ENCODE results near the gene NXPH2. TPM values are rescaled to one million over a fixed set of nuclear protein-coding genes. Genes with fewer than 3 reads are reported as not detected.
A peak's percentile ranks its signal among the peaks of the same experiment; 100 is the strongest.

Gene NXPH2
- total and polyA plus RNA-seq, 9 donors, result 8.3 to 18.5 (median 11.1) TPM

- H3K9me3 ChIP-seq (replicated peaks; ENCODE audit: control insufficient read depth, low read depth, low read length), result no peaks in the 10 kb centered on the region
- DNase-seq, result no peak
- WGBS (ENCODE audit: insufficient coverage), result 75% methylated on average over 1 of the region's 3 CpGs
Observed at GRCh38 chr2:138730497-138731030, 49.6 kb downstream of the NXPH2 start.

GRCh38 chr2:138727956-138728355, 52.2 kb downstream of the NXPH2 start:
- DNase-seq, result no peak
- H3K27ac ChIP-seq (ENCODE audit: low read length), result no peak overlapping the region
- no CpG with 5 or more reads among the region's 1 CpG for WGBS (ENCODE audit: insufficient coverage)
- no peaks in the 10 kb centered on the region for H3K9me3 ChIP-seq (replicated peaks; ENCODE audit: control insufficient read depth, low read depth, low read length)
- peaks cover 7% of the 10 kb centered on the region for H3K4me1 ChIP-seq (ENCODE audit: control insufficient read depth, insufficient read depth, low read length)
- no peaks in the 10 kb centered on the region for H3K36me3 ChIP-seq (ENCODE audit: control insufficient read depth, insufficient read depth, low read length)
- H3K27me3 ChIP-seq (ENCODE audit: control insufficient read depth, insufficient read depth, low read length), result no peaks in the 10 kb centered on the region
- H3K4me3 ChIP-seq (ENCODE audit: low read length), result no peak overlapping the region

More at GRCh38 chr2:138730497-138731030, 49.6 kb downstream of the NXPH2 start:
- no peaks in the 10 kb centered on the region for H3K36me3 ChIP-seq (ENCODE audit: control insufficient read depth, insufficient read depth, low read length)
- H3K4me1 ChIP-seq (ENCODE audit: control insufficient read depth, insufficient read depth, low read length), result no peaks in the 10 kb centered on the region
- no peak overlapping the region for H3K4me3 ChIP-seq (ENCODE audit: low read length)
- H3K27ac ChIP-seq (ENCODE audit: low read length), result no peak overlapping the region
- H3K27me3 ChIP-seq (ENCODE audit: control insufficient read depth, insufficient read depth, low read length), result no peaks in the 10 kb centered on the region

GRCh38 chr2:138726681-138727080, 53.5 kb downstream of the NXPH2 start:
- H3K4me3 ChIP-seq (ENCODE audit: low read length), result no peak overlapping the region
- no peak for DNase-seq
- no peaks in the 10 kb centered on the region for H3K9me3 ChIP-seq (replicated peaks; ENCODE audit: control insufficient read depth, low read depth, low read length)
- no peaks in the 10 kb centered on the region for H3K27me3 ChIP-seq (ENCODE audit: control insufficient read depth, insufficient read depth, low read length)
- peaks cover 14% of the 10 kb centered on the region for H3K4me1 ChIP-seq (ENCODE audit: control insufficient read depth, insufficient read depth, low read length)
- no peak overlapping the region for H3K27ac ChIP-seq (ENCODE audit: low read length)
- H3K36me3 ChIP-seq (ENCODE audit: control insufficient read depth, insufficient read depth, low read length), result no peaks in the 10 kb centered on the region

GRCh38 chr2:138724729-138725459, 55.3 kb downstream of the NXPH2 start:
- Histone ChIP-seq H3K4me1 (ENCODE audit: control insufficient read depth, insufficient read depth, low read length) (peaks cover 14% of the 10 kb centered on the region), H3K27me3 (ENCODE audit: control insufficient read depth, insufficient read depth, low read length) (no peaks in the 10 kb centered on the region), H3K27ac (ENCODE audit: low read length) (no peak overlapping the region), H3K36me3 (ENCODE audit: control insufficient read depth, insufficient read depth, low read length) (no peaks in the 10 kb centered on the region), H3K4me3 (ENCODE audit: low read length) (no peak overlapping the region), H3K9me3 (replicated peaks; ENCODE audit: control insufficient read depth, low read depth, low read length) (no peaks in the 10 kb centered on the region)
- DNase-seq, result no peak
- no CpG with 5 or more reads among the region's 2 CpGs for WGBS (ENCODE audit: insufficient coverage)

- H3K4me3 ChIP-seq (ENCODE audit: low read length), result no peak overlapping the region
- peaks cover 14% of the 10 kb centered on the region for H3K4me1 ChIP-seq (ENCODE audit: control insufficient read depth, insufficient read depth, low read length)
- no peak for DNase-seq
- no peaks in the 10 kb centered on the region for H3K36me3 ChIP-seq (ENCODE audit: control insufficient read depth, insufficient read depth, low read length)
- no peaks in the 10 kb centered on the region for H3K27me3 ChIP-seq (ENCODE audit: control insufficient read depth, insufficient read depth, low read length)
- no peak overlapping the region for H3K27ac ChIP-seq (ENCODE audit: low read length)
- WGBS (ENCODE audit: insufficient coverage), result no CpG with 5 or more reads among the region's 2 CpGs
- no peaks in the 10 kb centered on the region for H3K9me3 ChIP-seq (replicated peaks; ENCODE audit: control insufficient read depth, low read depth, low read length)
Observed at GRCh38 chr2:138724327-138724726, 55.9 kb downstream of the NXPH2 start.

GRCh38 chr2:138723196-138723987, 56.8 kb downstream of the NXPH2 start:
- DNase-seq, result peak; percentile 70
- peak overlapping the region; percentile 63 for H3K27ac ChIP-seq (ENCODE audit: low read length)
- 47% methylated on average over 2 of the region's 7 CpGs for WGBS (ENCODE audit: insufficient coverage)

GRCh38 chr2:138722316-138722715, 57.9 kb downstream of the NXPH2 start:
- no peaks in the 10 kb centered on the region for H3K27me3 ChIP-seq (ENCODE audit: control insufficient read depth, insufficient read depth, low read length)
- no peaks in the 10 kb centered on the region for H3K9me3 ChIP-seq (replicated peaks; ENCODE audit: control insufficient read depth, low read depth, low read length)
- no peak overlapping the region for H3K4me3 ChIP-seq (ENCODE audit: low read length)
- WGBS (ENCODE audit: insufficient coverage), result 79% methylated on average over 3 of the region's 4 CpGs
- DNase-seq, result peak; percentile 30
- H3K27ac ChIP-seq (ENCODE audit: low read length), result no peak overlapping the region
- H3K36me3 ChIP-seq (ENCODE audit: control insufficient read depth, insufficient read depth, low read length), result no peaks in the 10 kb centered on the region
- peaks cover 14% of the 10 kb centered on the region for H3K4me1 ChIP-seq (ENCODE audit: control insufficient read depth, insufficient read depth, low read length)

More at GRCh38 chr2:138723196-138723987, 56.8 kb downstream of the NXPH2 start:
- no peak overlapping the region for H3K4me3 ChIP-seq (ENCODE audit: low read length)
- no peaks in the 10 kb centered on the region for H3K27me3 ChIP-seq (ENCODE audit: control insufficient read depth, insufficient read depth, low read length)
- H3K4me1 ChIP-seq (ENCODE audit: control insufficient read depth, insufficient read depth, low read length), result peaks cover 14% of the 10 kb centered on the region
- H3K36me3 ChIP-seq (ENCODE audit: control insufficient read depth, insufficient read depth, low read length), result no peaks in the 10 kb centered on the region
- H3K9me3 ChIP-seq (replicated peaks; ENCODE audit: control insufficient read depth, low read depth, low read length), result no peaks in the 10 kb centered on the region

- DNase-seq, result no peak
- Histone ChIP-seq H3K4me1 (ENCODE audit: control insufficient read depth, insufficient read depth, low read length) (peaks cover 14% of the 10 kb centered on the region), H3K4me3 (ENCODE audit: low read length) (no peak overlapping the region), H3K27ac (ENCODE audit: low read length) (no peak overlapping the region), H3K27me3 (ENCODE audit: control insufficient read depth, insufficient read depth, low read length) (no peaks in the 10 kb centered on the region), H3K9me3 (replicated peaks; ENCODE audit: control insufficient read depth, low read depth, low read length) (no peaks in the 10 kb centered on the region), H3K36me3 (ENCODE audit: control insufficient read depth, insufficient read depth, low read length) (peaks cover 3% of the 10 kb centered on the region)
- WGBS (ENCODE audit: insufficient coverage), result 92% methylated on average over 2 of the region's 11 CpGs
Observed at GRCh38 chr2:138720035-138720838, 60.0 kb downstream of the NXPH2 start.

GRCh38 chr2:138718405-138718804, 61.8 kb downstream of the NXPH2 start:
- Histone ChIP-seq H3K36me3 (ENCODE audit: control insufficient read depth, insufficient read depth, low read length) (peaks cover 3% of the 10 kb centered on the region), H3K27ac (ENCODE audit: low read length) (no peak overlapping the region)

GRCh38 chr2:138716183-138716582, 64.0 kb downstream of the NXPH2 start:
- H3K9me3 ChIP-seq (replicated peaks; ENCODE audit: control insufficient read depth, low read depth, low read length), result no peaks in the 10 kb centered on the region
- peaks cover 2% of the 10 kb centered on the region for H3K4me1 ChIP-seq (ENCODE audit: control insufficient read depth, insufficient read depth, low read length)
- no peak for DNase-seq
- H3K27me3 ChIP-seq (ENCODE audit: control insufficient read depth, insufficient read depth, low read length), result no peaks in the 10 kb centered on the region
- no peak overlapping the region for H3K4me3 ChIP-seq (ENCODE audit: low read length)
- H3K27ac ChIP-seq (ENCODE audit: low read length), result no peak overlapping the region
- H3K36me3 ChIP-seq (ENCODE audit: control insufficient read depth, insufficient read depth, low read length), result peaks cover 3% of the 10 kb centered on the region
- WGBS (ENCODE audit: insufficient coverage), result 80% methylated on average over 1 of the region's 5 CpGs

More at GRCh38 chr2:138718405-138718804, 61.8 kb downstream of the NXPH2 start:
- no peak for DNase-seq
- no peaks in the 10 kb centered on the region for H3K9me3 ChIP-seq (replicated peaks; ENCODE audit: control insufficient read depth, low read depth, low read length)
- no peaks in the 10 kb centered on the region for H3K27me3 ChIP-seq (ENCODE audit: control insufficient read depth, insufficient read depth, low read length)
- H3K4me1 ChIP-seq (ENCODE audit: control insufficient read depth, insufficient read depth, low read length), result peaks cover 9% of the 10 kb centered on the region
- no peak overlapping the region for H3K4me3 ChIP-seq (ENCODE audit: low read length)
